HepG2 (cell line): ENCODE measurements around the gene VDR. TPM values are rescaled to one million over a fixed set of nuclear protein-coding genes. Genes with fewer than 3 reads are reported as not detected.

Experiments used
- ATAC-seq: fragments of 200-7000 bp; cut with Tn5 transposase; 3 replicates; pipeline ENCODE4 v1.9.1; 2020; ENCODE audit warnings: mild to moderate bottlenecking, moderate library complexity
- BruUV-seq: library from RNA; stranded (reverse); fragments of 400-500 nt; replicated peaks from 2 replicates; lab custom pipeline; 2021; lab: Mats Ljungman, UMichigan
- CTCF ChIA-PET: fragments of 300-600 bp; formaldehyde crosslinking; extraction: SDS; loops from one replicate; lab custom pipeline; 2021; ENCODE audit warnings: low total read pairs, inconsistent platforms, low intra/inter-chr PET ratio; lab: Yijun Ruan, JAX
- POLR2A ChIA-PET: fragments of 350-600 bp; sonication (Branson Sonifier 250); formaldehyde crosslinking; loops from one replicate; lab custom pipeline; 2020; ENCODE audit warnings: antibody characterized with exemption, inconsistent platforms; lab: Yijun Ruan, JAX
- DNase-seq: peaks from one replicate; pipeline ENCODE4 v3.0.0-alpha.2; 2015; ENCODE audit warnings: low spot score
- FAIRE-seq: peaks from 3 replicates; lab custom pipeline; 2011; peaks lifted over from hg19 to GRCh38; lab: Jason Lieb, UNC
- H2AFZ ChIP-seq: one replicate; pipeline ENCODE4 v1.6.1; 2011; ENCODE audit warnings: low read length, inconsistent platforms
- H3K27ac ChIP-seq: fragments of 300-600 bp; 3 replicates; pipeline ENCODE4 v1.8.0; 2011; ENCODE audit warnings: mixed run types, mild to moderate bottlenecking, mixed read lengths, low read length, inconsistent platforms; ENCODE audit not compliant: insufficient read depth; ENCODE audit errors: extremely low read length
- H3K27me3 ChIP-seq, 2 experiments: fragments of 200-600 bp in 1 of 2; 2 replicates in 1 of 2; 3 replicates in 1 of 2; pipeline versions ENCODE4 v1.6.0 to v1.8.0; 2011; ENCODE audit warnings: low read length in 2 of 2, mild to moderate bottlenecking in 2 of 2, moderate library complexity in 2 of 2, inconsistent platforms in 1 of 2; ENCODE audit not compliant: insufficient read depth in 2 of 2, control insufficient read depth in 1 of 2
- H3K36me3 ChIP-seq, 2 experiments: fragments of 200-600 bp in 1 of 2; replicated peaks in 1 of 2; 2 replicates in 1 of 2; 3 replicates in 1 of 2; pipeline versions ENCODE4 v1.5.1 to v1.8.0; 2011; ENCODE audit warnings: low read length in 2 of 2, inconsistent platforms in 1 of 2; ENCODE audit not compliant: insufficient read depth in 2 of 2, control insufficient read depth in 1 of 2
- H3K4me1 ChIP-seq: 2 replicates; pipeline ENCODE4 v1.5.1; 2012; ENCODE audit warnings: low read length, inconsistent platforms; ENCODE audit not compliant: insufficient read depth
- H3K4me2 ChIP-seq: 2 replicates; pipeline ENCODE4 v1.6.0; 2011; ENCODE audit warnings: low read depth, low read length, inconsistent platforms
- H3K4me3 ChIP-seq, 3 experiments: fragments of 200-600 bp in 1 of 3; sonication (generic), shearing (Covaris generic) in 1 of 3; replicated peaks in 1 of 3; 2 replicates each; pipeline ENCODE4 v1.5.1; 2011 to 2016; ENCODE audit warnings: low read length in 3 of 3, inconsistent platforms in 2 of 3, low read depth in 2 of 3, mild to moderate bottlenecking in 2 of 3, control low read depth in 1 of 3, mixed read lengths in 1 of 3; ENCODE audit not compliant: insufficient read depth in 1 of 3
- H3K79me2 ChIP-seq: one replicate; pipeline ENCODE4 v1.6.1; 2011; ENCODE audit warnings: low read length, inconsistent platforms; ENCODE audit not compliant: insufficient read depth
- H3K9ac ChIP-seq: 2 replicates; pipeline ENCODE4 v1.6.0; 2011; ENCODE audit warnings: mild to moderate bottlenecking, low read depth, low read length, inconsistent platforms; ENCODE audit not compliant: insufficient read depth
- H3K9me3 ChIP-seq: 2 replicates; pipeline ENCODE4 v1.5.1; 2012; ENCODE audit warnings: mild to moderate bottlenecking, low read length
- H4K20me1 ChIP-seq: 2 replicates; pipeline ENCODE4 v1.6.0; 2011; ENCODE audit warnings: inconsistent platforms, mild to moderate bottlenecking, low read length, moderate library complexity; ENCODE audit not compliant: insufficient read depth
- ATAD3A ChIP-seq: sonication (generic); formaldehyde crosslinking; IDR thresholded peaks from 2 replicates; pipeline ENCODE4 v1.4.0; 2020; ENCODE audit warnings: missing genetic modification reagents
- FLYWCH1 ChIP-seq: sonication (generic); formaldehyde crosslinking; IDR thresholded peaks from 2 replicates; pipeline ENCODE4 v1.8.1; 2023; ENCODE audit warnings: mild to moderate bottlenecking, missing genetic modification reagents
- ISL2 ChIP-seq: sonication (generic); formaldehyde crosslinking; IDR thresholded peaks from 2 replicates; pipeline ENCODE4 v1.5.0; 2020; ENCODE audit warnings: missing genetic modification reagents
- MLLT10 ChIP-seq: sonication (generic); formaldehyde crosslinking; IDR thresholded peaks from 2 replicates; pipeline ENCODE4 v1.4.0; 2020; ENCODE audit warnings: missing genetic modification reagents
- MTF1 ChIP-seq: sonication (generic); formaldehyde crosslinking; IDR thresholded peaks from 2 replicates; pipeline ENCODE4 v1.5.0; 2020; ENCODE audit warnings: missing genetic modification reagents
- PRDM15 ChIP-seq: sonication (generic); formaldehyde crosslinking; IDR thresholded peaks from 2 replicates; pipeline ENCODE4 v1.4.0; 2020; ENCODE audit warnings: missing genetic modification reagents
- SKIL ChIP-seq: sonication (generic); formaldehyde crosslinking; IDR thresholded peaks from 2 replicates; pipeline ENCODE4 v1.8.0; 2022; ENCODE audit warnings: missing genetic modification reagents, mild to moderate bottlenecking, moderate library complexity, borderline replicate concordance
- TOE1 ChIP-seq: sonication (generic); formaldehyde crosslinking; IDR thresholded peaks from 2 replicates; pipeline ENCODE4 v1.4.0; 2020; ENCODE audit warnings: mild to moderate bottlenecking, missing genetic modification reagents
- ZNF136 ChIP-seq: sonication (generic); formaldehyde crosslinking; IDR thresholded peaks from 2 replicates; pipeline ENCODE4 v1.8.1; 2022; ENCODE audit warnings: low read depth, mild to moderate bottlenecking, moderate library complexity, missing genetic modification reagents
- ZNF138 ChIP-seq: sonication (generic); formaldehyde crosslinking; IDR thresholded peaks from 2 replicates; pipeline ENCODE4 v1.5.0; 2020; ENCODE audit warnings: mild to moderate bottlenecking, low read depth, missing genetic modification reagents
- ZNF510 ChIP-seq: sonication (generic); formaldehyde crosslinking; IDR thresholded peaks from 2 replicates; pipeline ENCODE4 v1.4.0; 2020; ENCODE audit warnings: low read depth, mild to moderate bottlenecking, missing genetic modification reagents
- ZNF556 ChIP-seq: sonication (generic); formaldehyde crosslinking; IDR thresholded peaks from 2 replicates; pipeline ENCODE4 v1.4.0; 2020; ENCODE audit warnings: mild to moderate bottlenecking, missing genetic modification reagents, borderline replicate concordance
- ZNF563 ChIP-seq: sonication (generic); formaldehyde crosslinking; IDR thresholded peaks from 2 replicates; pipeline ENCODE4 v1.8.0; 2022; ENCODE audit warnings: mild to moderate bottlenecking, moderate library complexity, missing genetic modification reagents
- ZNF747 ChIP-seq: sonication (generic); formaldehyde crosslinking; IDR thresholded peaks from 2 replicates; pipeline ENCODE4 v1.8.1; 2023; ENCODE audit warnings: missing genetic modification reagents, mild to moderate bottlenecking, borderline replicate concordance
- WGBS: methylation state at CpG from one replicate; pipeline ENCODE4 v1.1.6; 2017; ENCODE audit warnings: low lambda C conversion rate; 5-methylcytosine and 5-hydroxymethylcytosine counted together
- in situ Hi-C: cut with HindIII; loops from 2 replicates; pipeline ENCODE4 v1.10.0; 2017; ENCODE audit warnings: low pct_unique_long_range_greater_than_20kb; ENCODE audit not compliant: extremely low pct_ligation_motif_present
- intact Hi-C: fragments of 100-400 bp; cut with micrococcal nuclease; formaldehyde crosslinking; loops from one replicate; pipeline ENCODE4 v1.10.0; 2022; ENCODE audit not compliant: unreplicated experiment
- polyA plus RNA-seq, 8 experiments: library from polyadenylated mRNA; depleted of rRNA in 3 of 8; stranded (reverse) in 7 of 8; unstranded in 1 of 8; fragments of >200 nt; fragmentation: Illumina TruSeq in 4 of 8; extraction: Trizol in 4 of 8; gene quantifications; 2 replicates each; pipeline versions ENCODE4 v1.2.1 to v1.2.3, GENCODE V29; 2011 to 2016; ENCODE audit warnings: low read depth in 4 of 8, missing spikeins in 1 of 8, mixed read lengths in 1 of 8; ENCODE audit not compliant: insufficient read depth in 1 of 8
- total RNA-seq, 5 experiments: library from RNA; depleted of rRNA; stranded (reverse); fragments of >200 nt; fragmentation: Illumina TruSeq; extraction: Trizol; gene quantifications; 2 replicates each; pipeline ENCODE4 v1.2.3, GENCODE V29; 2016; ENCODE audit warnings: low read depth in 1 of 5
- TF ChIP-seq, protein P1 (sequence below): IDR thresholded peaks from 2 replicates; pipeline ENCODE4 v1.6.1; 2016; ENCODE audit warnings: missing biosample characterization, missing genetic modification reagents, low read depth

Gene VDR
- total and polyA plus RNA-seq, 2 of the 13 experiments (the other 11 are each of a cell fraction or from before 2014, with no cell fraction given): 0.08 to 0.33 TPM

- no peaks in the 10 kb centered on the region for H4K20me1 ChIP-seq
- DNase-seq (no peak), FAIRE-seq (no peak), ATAC-seq (no peak)
- in situ Hi-C loops: no loop called here
- H3K4me1 ChIP-seq: peaks cover 33% of the 10 kb centered on the region
- no peaks in the 10 kb centered on the region for H3K36me3 ChIP-seq
- H3K27me3 ChIP-seq: peaks cover 0 to 19% of the 10 kb centered on the region in 2 experiments; a peak in 2 of 5 replicates
- no peaks in the 10 kb centered on the region for H3K79me2 ChIP-seq
- ChIA-PET CTCF (no interaction called here), POLR2A (no interaction called here)
- H3K4me2 ChIP-seq: no peak overlapping the region
- H3K9ac ChIP-seq: no peak overlapping the region
- H3K9me3 ChIP-seq: no peaks in the 10 kb centered on the region
- 56% methylated on average over 2 of the region's 3 CpGs for WGBS
- H3K4me3 ChIP-seq: no peak overlapping the region
- H3K27ac ChIP-seq: no peak overlapping the region
- H2AFZ ChIP-seq: no peak overlapping the region
- intact Hi-C loops: no loop called here
- no TSS peak for BruUV-seq
- TF ChIP-seq ZNF138: no peak
- TF ChIP-seq MLLT10 (CRISPR knock-in tag): no peak
- TF ChIP-seq ZNF563 (CRISPR knock-in tag): no peak
- TF ChIP-seq TOE1 (CRISPR knock-in tag): no peak
- TF ChIP-seq ZNF510 (CRISPR knock-in tag): no peak
- no peak for TF ChIP-seq ZNF747 (CRISPR knock-in tag)
- no peak for TF ChIP-seq ISL2
- TF ChIP-seq ATAD3A (CRISPR knock-in tag): no peak
- no peak for TF ChIP-seq FLYWCH1
- TF ChIP-seq MTF1 (CRISPR knock-in tag): no peak
- TF ChIP-seq ZNF556 (CRISPR knock-in tag): no peak
- TF ChIP-seq, protein P1, sequence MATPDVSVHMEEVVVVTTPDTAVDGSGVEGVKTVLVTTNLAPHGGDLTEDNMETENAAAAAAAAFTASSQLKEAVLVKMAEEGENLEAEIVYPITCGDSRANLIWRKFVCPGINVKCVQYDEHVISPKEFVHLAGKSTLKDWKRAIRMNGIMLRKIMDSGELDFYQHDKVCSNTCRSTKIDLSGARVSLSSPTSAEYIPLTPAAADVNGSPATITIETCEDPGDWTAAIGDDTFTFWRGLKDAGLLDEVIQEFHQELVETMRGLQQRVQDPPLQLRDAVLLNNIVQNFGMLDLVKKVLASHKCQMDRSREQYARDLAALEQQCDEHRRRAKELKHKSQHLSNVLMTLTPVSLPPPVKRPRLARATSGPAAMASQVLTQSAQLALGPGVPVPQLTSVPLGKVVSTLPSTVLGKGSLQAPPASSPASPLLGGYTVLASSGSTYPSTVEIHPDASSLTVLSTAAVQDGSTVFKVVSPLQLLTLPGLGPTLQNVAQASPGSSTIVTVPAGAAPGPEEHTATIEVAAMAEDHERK (CRISPR knock-in tag): no peak
- no peak for TF ChIP-seq ZNF136 (CRISPR knock-in tag)
- TF ChIP-seq SKIL (CRISPR knock-in tag): no peak
- no peak for TF ChIP-seq PRDM15 (CRISPR knock-in tag)
Measured at GRCh38 chr12:47887529-47887928, 17.3 kb downstream of the VDR start.
